ENCODE measurements around the gene PTRH2. TPM values are rescaled to one million over a fixed set of nuclear protein-coding genes. Genes with fewer than 3 reads are reported as not detected.

PTRH2 gene
- total and polyA plus RNA-seq, 2 donors (not counting 3 experiments of a cell fraction or from before 2014, with no cell fraction given): 40.1 to 46.7 TPM

- H3K9ac ChIP-seq (replicated peaks; ENCODE audit: extremely low read depth, insufficient read depth, low read length): no peak overlapping the region
- H3K9me3 ChIP-seq (replicated peaks; ENCODE audit: control insufficient read depth, insufficient read depth, low read length): no peaks in the 10 kb centered on the region
- H3K27me3 ChIP-seq (ENCODE audit: control insufficient read depth in 2 of 2, insufficient read depth in 2 of 2, low read length in 2 of 2): no peaks in the 10 kb centered on the region
- BruUV-seq (replicated peaks): no TSS peak
- DNase-seq (ENCODE audit: low read depth, low spot score): no peak
- H3K79me2 ChIP-seq (ENCODE audit: control insufficient read depth, insufficient read depth, low read length): peaks cover 15% of the 10 kb centered on the region
- no peak overlapping the region for H2AFZ ChIP-seq (ENCODE audit: low read depth, low read length)
- no peak overlapping the region for H3K27ac ChIP-seq (ENCODE audit: insufficient read depth, low read depth, low read length)
- H4K20me1 ChIP-seq (replicated peaks; ENCODE audit: control insufficient read depth, extremely low read depth, insufficient read depth, low read length): no peaks in the 10 kb centered on the region
- ChIA-PET CTCF (interaction anchor here (0.7 to 3.0 kb wide), 3 partner anchors 11 to 180 kb away, joined by 3 to 12 read pairs (median 3); no protein-coding TSS in a partner anchor), POLR2A (interaction anchor here (0.6 kb wide), 1 partner anchor 168 kb away, joined by 10 read pairs; no protein-coding TSS in a partner anchor)
- no peak overlapping the region for H3K4me2 ChIP-seq (ENCODE audit: insufficient read depth, low read length)
- TF ChIP-seq MAX (IDR thresholded peaks at IDR 0.05; ENCODE audit: insufficient read depth, insufficient read length): no peak
- no peak overlapping the region for H3K4me3 ChIP-seq (replicated peaks in 1 of 3; ENCODE audit: insufficient read depth in 1 of 3, low read depth in 1 of 3, low read length in 3 of 3)
- no peaks in the 10 kb centered on the region for H3K36me3 ChIP-seq (ENCODE audit: control insufficient read depth in 2 of 2, extremely low read depth in 1 of 2, insufficient read depth in 2 of 2, low read length in 2 of 2)
- intact Hi-C loops (cut with micrococcal nuclease): no loop called here
- dilution Hi-C loops (cut with MboI; ENCODE audit: extremely low pct_ligation_motif_present, low sequenced_read_pairs): no loop called here
- no peak for FAIRE-seq
- peaks cover 4% of the 10 kb centered on the region for H3K4me1 ChIP-seq (ENCODE audit: control insufficient read depth, extremely low read depth, insufficient read depth, low read length)
- no peaks in the 10 kb centered on the region for H3K9me1 ChIP-seq (replicated peaks; ENCODE audit: control insufficient read depth, extremely low read depth, insufficient read depth, low read length)
Observed at GRCh38 chr17:59734226-59734625, 27.0 kb upstream of the PTRH2 start.

- intact Hi-C loops (cut with micrococcal nuclease) (no loop called here), dilution Hi-C loops (cut with MboI; ENCODE audit: extremely low pct_ligation_motif_present, low sequenced_read_pairs) (no loop called here)
- no peak overlapping the region for H3K4me3 ChIP-seq (replicated peaks in 1 of 3; ENCODE audit: insufficient read depth in 1 of 3, low read depth in 1 of 3, low read length in 3 of 3)
- no peak for FAIRE-seq
- no peaks in the 10 kb centered on the region for H4K20me1 ChIP-seq (replicated peaks; ENCODE audit: control insufficient read depth, extremely low read depth, insufficient read depth, low read length)
- no peak overlapping the region for H3K27ac ChIP-seq (ENCODE audit: insufficient read depth, low read depth, low read length)
- ChIA-PET POLR2A (interaction anchor here (0.6 kb wide), 1 partner anchor 168 kb away, joined by 10 read pairs; no protein-coding TSS in a partner anchor), CTCF (interaction anchor here (0.7 to 3.0 kb wide), 3 partner anchors 12 to 181 kb away, joined by 3 to 12 read pairs (median 3); no protein-coding TSS in a partner anchor)
- H2AFZ ChIP-seq (ENCODE audit: low read depth, low read length): no peak overlapping the region
- H3K9me3 ChIP-seq (replicated peaks; ENCODE audit: control insufficient read depth, insufficient read depth, low read length): no peaks in the 10 kb centered on the region
- TF ChIP-seq POLR2A (IDR thresholded peaks at IDR 0.05; ENCODE audit: low read depth, low read length) (no peak), EZH2 (IDR thresholded peaks at IDR 0.05; ENCODE audit: borderline replicate concordance, low read depth, low read length, severe bottlenecking) (no peak), FOS (IDR thresholded peaks at IDR 0.05; ENCODE audit: borderline replicate concordance, insufficient read depth, low read length) (no peak), CTCF (IDR thresholded peaks at IDR 0.05; ENCODE audit: extremely low read depth in 1 of 2, insufficient read depth in 1 of 2, low read depth in 1 of 2, low read length in 2 of 2) (no peak), GATA2 (IDR thresholded peaks at IDR 0.05; ENCODE audit: insufficient read depth, insufficient read length, low read depth, low read length) (no peak), MYC (IDR thresholded peaks at IDR 0.05; ENCODE audit: low read depth, low read length) (no peak), JUN (IDR thresholded peaks at IDR 0.05; ENCODE audit: borderline replicate concordance, insufficient read depth, insufficient read length, low read depth) (no peak), MAX (IDR thresholded peaks at IDR 0.05; ENCODE audit: insufficient read depth, insufficient read length) (no peak), POLR2AphosphoS5 (IDR thresholded peaks at IDR 0.05; ENCODE audit: insufficient read depth, low read depth, low read length) (no peak)
- no peak for DNase-seq (ENCODE audit: low read depth, low spot score)
- H3K9me1 ChIP-seq (replicated peaks; ENCODE audit: control insufficient read depth, extremely low read depth, insufficient read depth, low read length): no peaks in the 10 kb centered on the region
- no peaks in the 10 kb centered on the region for H3K27me3 ChIP-seq (ENCODE audit: control insufficient read depth in 2 of 2, insufficient read depth in 2 of 2, low read length in 2 of 2)
- no peak overlapping the region for H3K4me2 ChIP-seq (ENCODE audit: insufficient read depth, low read length)
- H3K36me3 ChIP-seq (ENCODE audit: control insufficient read depth in 2 of 2, extremely low read depth in 1 of 2, insufficient read depth in 2 of 2, low read length in 2 of 2): no peaks in the 10 kb centered on the region
- peaks cover 19% of the 10 kb centered on the region for H3K79me2 ChIP-seq (ENCODE audit: control insufficient read depth, insufficient read depth, low read length)
- H3K4me1 ChIP-seq (ENCODE audit: control insufficient read depth, extremely low read depth, insufficient read depth, low read length): peaks cover 8% of the 10 kb centered on the region
- H3K9ac ChIP-seq (replicated peaks; ENCODE audit: extremely low read depth, insufficient read depth, low read length): no peak overlapping the region
- BruUV-seq (replicated peaks): no TSS peak
Observed at GRCh38 chr17:59733697-59734096, 26.5 kb upstream of the PTRH2 start.

Measured in endothelial cell of umbilical vein (primary cell).